Mononuclear cell (primary cell): ENCODE results near the gene CACNB2. TPM values are rescaled to one million over a fixed set of nuclear protein-coding genes. Genes with fewer than 3 reads are reported as not detected.
"Not testable (repeated sequence)": the region's sequence is repeated elsewhere in the genome, so short reads cannot be mapped to it uniquely, and the experiment has no call there.

Source experiments
- H3K27me3 ChIP-seq: 2 replicates; pipeline ENCODE4 v1.6.0; 2011; ENCODE audit warnings: low read length, control low read depth; ENCODE audit not compliant: insufficient read depth
- H3K4me1 ChIP-seq: 2 replicates; pipeline ENCODE4 v1.5.1; 2011; ENCODE audit warnings: mild to moderate bottlenecking, low read length, control low read depth; ENCODE audit not compliant: insufficient read depth
- H3K4me3 ChIP-seq: 2 replicates; pipeline ENCODE4 v1.5.1; 2011; ENCODE audit warnings: mild to moderate bottlenecking, low read length, moderate library complexity
- H3K9me3 ChIP-seq: 2 replicates; pipeline ENCODE4 v1.5.1; 2011; ENCODE audit warnings: low read depth, mild to moderate bottlenecking, control low read depth, low read length
- total RNA-seq: library from RNA; depleted of rRNA; stranded (reverse); fragments of >200 nt; gene quantifications from one replicate; pipeline ENCODE4 v1.2.3, GENCODE V29; 2012

The CACNB2 gene
- total RNA-seq, 1 donor, result not detected

DNA sequence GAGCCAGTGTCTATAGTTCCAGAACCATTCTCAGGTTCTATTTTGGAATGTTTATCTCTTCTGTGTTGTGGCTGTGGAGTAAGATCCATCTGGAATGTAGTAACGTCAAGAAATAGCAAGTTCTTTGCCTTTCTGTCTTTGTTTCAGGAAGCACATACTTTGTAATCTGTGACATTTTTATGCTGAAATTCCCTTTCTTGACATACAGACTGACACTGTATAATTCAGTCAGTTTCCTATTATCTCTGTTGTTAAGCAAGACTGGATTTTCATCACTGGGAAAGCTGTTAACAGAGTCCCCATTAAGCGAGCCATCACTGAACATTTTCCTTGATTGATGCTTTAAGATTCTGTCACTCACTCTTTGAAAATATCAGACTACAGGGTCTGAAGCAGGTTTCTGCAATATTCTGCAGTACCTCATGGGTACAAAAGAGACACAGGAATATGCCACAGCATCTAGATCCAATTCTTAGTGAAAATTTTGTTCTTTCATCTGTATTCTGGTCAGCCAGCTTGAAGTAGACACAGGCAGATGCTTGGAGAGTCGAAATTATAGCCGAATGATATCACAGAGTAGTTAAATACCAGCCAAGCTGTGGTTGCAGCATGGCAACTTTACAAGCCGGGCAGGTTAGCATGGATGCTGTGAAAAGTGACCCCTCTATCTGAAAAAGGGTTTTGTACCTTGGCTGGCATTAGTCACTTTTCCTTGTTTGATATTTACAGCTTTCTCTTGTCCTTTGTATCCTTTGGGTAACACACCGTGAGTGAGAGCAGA, 62.6 kb downstream of the CACNB2 start:
- Histone ChIP-seq H3K4me3 (no peak overlapping the region), H3K27me3 (no peaks in the 10 kb centered on the region), H3K4me1 (no peaks in the 10 kb centered on the region), H3K9me3 (no peaks in the 10 kb centered on the region)

DNA sequence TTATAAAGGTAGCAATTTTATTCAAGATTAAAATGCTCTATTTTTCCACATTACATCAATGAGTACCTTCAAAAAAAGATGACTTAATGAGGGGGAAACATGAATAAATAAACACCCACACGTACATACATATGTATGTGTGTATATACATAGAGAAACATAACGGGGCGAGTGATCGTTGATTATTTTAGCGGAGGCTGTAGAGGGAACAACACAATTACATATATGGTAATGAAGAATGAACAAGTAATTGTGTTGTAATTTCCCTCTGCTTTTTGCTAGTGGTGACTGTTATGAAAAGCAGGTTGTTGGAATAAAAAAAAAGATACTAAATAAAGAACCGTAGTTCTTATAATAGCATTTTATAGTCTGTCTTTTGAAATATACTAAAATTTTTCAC, 63.2 kb downstream of the CACNB2 start:
- Histone ChIP-seq H3K4me1 (no peaks in the 10 kb centered on the region), H3K4me3 (no peak overlapping the region), H3K27me3 (no peaks in the 10 kb centered on the region), H3K9me3 (no peaks in the 10 kb centered on the region)

DNA sequence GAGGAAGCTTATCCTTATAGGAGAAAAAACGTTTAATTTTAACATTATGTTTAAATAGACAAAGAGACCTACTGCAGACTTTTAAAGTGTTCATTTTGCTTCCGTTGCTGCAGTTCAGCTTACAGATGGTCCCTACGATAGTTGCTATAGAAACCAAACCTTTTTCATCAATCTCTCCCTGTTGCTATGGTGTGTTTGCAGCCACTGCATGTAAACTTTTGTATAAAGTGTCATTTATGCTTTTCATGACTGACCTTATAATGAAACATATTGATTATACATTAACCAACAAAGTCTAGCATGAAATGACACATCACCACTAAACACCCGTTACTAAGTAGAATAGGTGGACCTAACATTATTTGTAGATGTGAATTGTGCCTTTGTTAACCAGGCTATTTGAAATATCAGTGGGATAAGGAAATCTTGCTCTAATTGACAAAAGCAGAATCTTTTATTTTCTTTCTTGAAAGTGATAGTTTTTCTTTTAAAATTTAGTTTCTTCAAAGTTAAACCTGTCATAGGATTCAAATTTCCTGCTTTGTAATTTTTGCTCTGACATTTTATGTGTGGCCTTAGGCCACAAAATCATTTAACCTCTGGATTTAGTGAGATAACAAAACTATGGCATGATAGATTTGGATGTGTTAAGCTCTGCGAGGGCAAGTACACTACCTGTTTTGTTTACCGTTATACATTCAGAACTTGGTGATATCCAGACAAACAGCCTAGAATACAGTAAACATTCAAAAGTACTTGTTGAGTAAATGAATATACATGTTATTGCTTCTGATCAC, 64.0 kb downstream of the CACNB2 start:
- Histone ChIP-seq H3K4me1 (no peaks in the 10 kb centered on the region), H3K4me3 (no peak overlapping the region), H3K9me3 (no peaks in the 10 kb centered on the region), H3K27me3 (no peaks in the 10 kb centered on the region)

DNA sequence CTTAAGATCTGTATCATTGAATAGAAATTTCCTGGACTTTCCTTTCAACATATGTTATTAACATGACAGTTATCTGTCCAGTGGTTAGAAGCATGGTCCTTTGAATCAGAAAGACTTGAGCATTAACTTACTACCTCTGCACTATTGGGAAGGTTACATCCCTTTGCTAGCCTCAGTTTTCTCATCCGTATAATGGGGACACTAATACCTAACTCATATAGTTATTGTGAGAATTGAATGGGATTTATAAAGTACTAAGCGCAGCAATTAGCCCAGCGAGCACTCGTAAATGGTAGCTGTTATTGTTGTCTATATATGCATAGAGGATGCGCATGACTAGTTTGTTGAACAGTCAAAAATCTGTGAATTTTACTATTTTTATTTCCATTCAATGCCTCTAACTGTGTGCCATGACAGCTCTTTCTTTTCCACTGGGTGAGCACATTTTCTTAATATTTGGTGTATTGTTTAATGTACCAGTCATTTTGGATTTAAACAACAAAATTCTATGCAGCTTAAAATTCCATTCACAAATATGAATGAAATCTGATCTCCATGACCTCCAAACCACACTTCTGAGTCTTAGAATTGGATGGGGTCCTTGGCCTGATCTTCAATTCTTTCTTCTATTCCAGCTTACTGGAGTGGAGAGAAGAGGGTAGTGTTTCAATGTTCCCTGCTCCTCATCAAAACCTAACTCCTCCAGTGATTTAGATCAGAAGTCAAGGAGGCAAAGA, 65.0 kb downstream of the CACNB2 start:
- no peak overlapping the region for H3K4me3 ChIP-seq
- no peaks in the 10 kb centered on the region for H3K4me1 ChIP-seq
- H3K9me3 ChIP-seq, result no peaks in the 10 kb centered on the region

DNA sequence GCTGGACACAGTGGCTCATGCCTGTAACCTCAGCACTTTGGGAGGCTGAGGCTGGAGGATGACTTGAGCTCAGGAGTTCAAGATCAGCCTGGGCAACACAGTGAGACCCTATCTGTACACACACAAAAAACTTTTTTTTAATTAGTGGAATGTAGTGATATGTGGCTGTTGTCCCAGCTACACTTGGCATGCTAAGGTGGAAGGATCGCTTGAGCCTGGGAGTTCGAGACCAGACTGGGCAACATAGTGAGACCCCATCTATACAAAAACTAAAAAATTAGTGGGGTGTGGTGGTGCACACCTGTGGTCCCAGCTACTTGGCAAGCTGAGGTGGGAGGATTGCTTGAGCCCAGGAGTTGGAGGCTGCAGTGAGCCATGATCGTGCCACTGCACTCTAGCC, 68.0 kb downstream of the CACNB2 start:
- H3K4me1 ChIP-seq, H3K27me3 ChIP-seq: not testable (repeated sequence)

More for the DNA sequence above, 65.0 kb downstream of the CACNB2 start:
- H3K27me3 ChIP-seq, result no peaks in the 10 kb centered on the region

DNA sequence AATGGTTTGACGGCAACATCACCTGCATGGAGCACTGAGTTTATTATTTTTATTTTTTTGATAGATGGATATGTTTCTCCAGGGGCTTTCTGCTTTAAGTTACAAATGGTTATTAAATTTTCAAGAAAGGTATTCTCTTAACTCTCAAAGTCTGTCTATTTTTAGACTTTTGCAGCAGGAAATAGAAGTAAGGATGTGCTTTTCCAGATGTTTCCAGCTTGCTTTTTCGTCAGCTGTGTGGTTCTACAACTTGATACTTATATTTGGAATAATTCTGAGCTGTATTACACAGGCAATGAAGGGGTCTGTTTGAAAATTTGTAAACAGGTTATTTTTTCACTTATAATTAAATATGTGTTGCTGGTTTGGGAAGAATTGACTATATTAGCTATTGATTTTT, 69.0 kb downstream of the CACNB2 start:
- H3K9me3 ChIP-seq, result no peaks in the 10 kb centered on the region
- no peak overlapping the region for H3K4me3 ChIP-seq
- H3K4me1 ChIP-seq, result no peaks in the 10 kb centered on the region
- H3K27me3 ChIP-seq, result no peaks in the 10 kb centered on the region

More for the DNA sequence above, 68.0 kb downstream of the CACNB2 start:
- H3K4me3 ChIP-seq, H3K9me3 ChIP-seq: not testable (repeated sequence)

DNA sequence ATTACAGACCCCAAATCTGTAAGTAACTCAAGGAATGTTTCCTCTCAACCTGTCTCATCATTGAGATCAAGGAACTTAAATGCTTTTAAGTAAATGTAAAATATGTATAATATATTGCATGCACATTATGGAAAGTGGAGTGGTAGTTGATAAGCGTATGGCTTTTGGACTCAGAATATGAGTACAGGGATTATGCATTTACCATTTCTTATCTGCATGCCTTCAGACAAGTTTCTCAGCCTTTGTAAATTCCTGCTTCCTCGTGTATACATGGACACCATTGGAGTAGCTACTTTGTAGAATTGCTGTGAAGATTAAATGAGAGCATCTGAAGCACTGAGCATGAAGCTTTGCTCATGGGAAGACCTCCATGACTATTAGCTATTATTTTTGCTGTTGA, 70.5 kb downstream of the CACNB2 start:
- no peaks in the 10 kb centered on the region for H3K27me3 ChIP-seq
- no peaks in the 10 kb centered on the region for H3K9me3 ChIP-seq
- no peaks in the 10 kb centered on the region for H3K4me1 ChIP-seq
- no peak overlapping the region for H3K4me3 ChIP-seq

DNA sequence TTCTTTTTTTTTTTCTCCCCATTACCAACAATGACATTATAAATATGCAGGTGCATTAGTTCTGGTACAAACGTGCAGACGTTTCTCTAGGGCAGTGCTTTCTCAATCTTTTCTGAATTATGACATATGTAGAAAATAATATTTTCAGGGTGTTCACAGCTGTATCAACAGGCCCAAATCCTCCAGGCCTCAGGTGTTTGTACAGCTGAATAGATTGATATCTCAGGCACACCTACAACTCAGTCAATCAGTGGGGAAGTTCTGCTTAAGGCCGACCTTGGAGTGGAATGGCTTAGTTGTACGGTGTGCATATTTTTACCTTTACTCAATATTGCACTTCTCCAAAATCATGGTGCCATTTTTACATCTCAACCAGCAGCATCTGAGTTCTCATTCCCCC, 71.6 kb downstream of the CACNB2 start:
- no peaks in the 10 kb centered on the region for H3K4me1 ChIP-seq
- H3K4me3 ChIP-seq, result no peak overlapping the region
- H3K9me3 ChIP-seq, result no peaks in the 10 kb centered on the region
- no peaks in the 10 kb centered on the region for H3K27me3 ChIP-seq

DNA sequence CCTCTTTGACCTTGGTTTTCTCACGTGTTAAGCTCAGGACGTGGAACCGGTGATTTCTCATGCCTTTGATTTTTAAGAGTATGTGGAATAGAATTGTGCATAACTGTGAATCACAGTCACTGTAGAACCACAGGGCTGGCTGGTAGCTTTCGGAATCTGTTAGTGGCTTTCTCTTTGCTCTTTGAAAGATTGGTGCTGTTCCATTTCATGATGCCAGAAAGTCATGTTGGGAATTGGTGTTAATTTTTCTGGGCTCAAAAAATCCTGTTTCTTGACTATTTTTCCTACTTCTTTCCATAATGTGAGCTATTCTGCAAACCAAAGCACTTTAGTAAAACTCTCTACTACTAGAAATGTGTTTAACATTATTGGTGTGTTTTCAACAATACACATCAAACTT, 73.0 kb downstream of the CACNB2 start:
- no peaks in the 10 kb centered on the region for H3K9me3 ChIP-seq
- no peak overlapping the region for H3K4me3 ChIP-seq
- H3K27me3 ChIP-seq, result no peaks in the 10 kb centered on the region
- H3K4me1 ChIP-seq, result no peaks in the 10 kb centered on the region

DNA sequence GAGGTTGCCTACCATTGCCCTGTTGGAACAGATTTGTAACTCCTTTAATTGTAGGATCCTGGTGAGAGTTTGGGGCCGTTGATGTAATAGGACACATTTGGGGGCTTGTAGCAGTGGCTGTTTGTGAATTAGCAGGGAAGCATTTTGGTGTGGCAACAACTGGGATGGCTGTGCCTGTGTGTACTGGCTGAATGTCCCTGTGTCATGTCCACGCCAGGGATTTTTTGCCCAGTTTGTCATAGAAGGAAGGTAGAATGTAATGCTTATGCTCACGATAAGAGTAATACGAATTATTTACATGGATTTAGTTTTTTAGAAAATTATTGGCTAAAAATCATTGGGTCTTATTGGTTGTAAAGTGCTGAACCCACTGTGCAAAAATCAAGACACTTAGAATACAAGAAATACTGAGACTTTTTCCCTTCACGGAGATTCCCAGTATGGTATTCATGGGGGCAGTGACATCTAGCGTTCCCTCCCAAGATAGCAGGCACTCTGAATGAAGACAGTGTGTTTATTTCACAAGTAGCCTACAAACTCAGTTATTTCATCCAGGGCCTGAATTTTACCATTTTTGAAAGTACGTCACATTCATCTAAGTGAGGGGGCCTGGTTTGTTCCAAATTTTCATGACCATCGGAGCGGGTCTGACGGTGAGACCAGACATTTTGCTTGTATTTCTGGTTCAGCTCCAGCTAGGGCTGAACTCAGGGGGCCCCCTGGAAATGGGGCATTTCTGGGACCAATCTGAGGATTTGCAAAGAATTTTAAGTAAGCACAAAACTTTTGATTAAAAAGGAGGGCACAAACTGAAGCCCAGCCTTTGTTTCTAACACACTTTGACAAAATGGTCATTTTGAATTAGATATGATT, 74.7 kb downstream of the CACNB2 start:
- Histone ChIP-seq H3K4me3 (no peak overlapping the region), H3K4me1 (no peaks in the 10 kb centered on the region), H3K27me3 (no peaks in the 10 kb centered on the region), H3K9me3 (no peaks in the 10 kb centered on the region)

DNA sequence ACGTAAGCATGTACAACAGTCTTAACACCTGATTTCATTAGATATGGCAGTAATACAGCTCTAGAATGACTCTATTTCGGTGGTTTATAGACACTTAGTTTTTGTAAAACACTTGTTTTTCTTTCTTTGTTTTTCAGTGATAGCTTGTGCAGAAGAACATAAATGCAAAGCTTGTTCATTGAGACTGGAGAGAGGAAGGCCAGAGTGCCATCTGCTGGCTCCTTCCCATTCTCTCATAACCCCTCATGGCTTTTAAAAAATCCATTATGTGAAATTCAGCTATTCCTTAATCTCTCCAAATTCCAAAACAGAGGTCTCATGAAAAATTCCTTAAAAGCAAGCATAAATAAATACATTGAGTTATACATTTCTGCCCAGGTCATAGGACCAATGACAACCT, 76.3 kb downstream of the CACNB2 start:
- no peaks in the 10 kb centered on the region for H3K27me3 ChIP-seq
- no peaks in the 10 kb centered on the region for H3K9me3 ChIP-seq
- H3K4me3 ChIP-seq, result no peak overlapping the region
- no peaks in the 10 kb centered on the region for H3K4me1 ChIP-seq

DNA sequence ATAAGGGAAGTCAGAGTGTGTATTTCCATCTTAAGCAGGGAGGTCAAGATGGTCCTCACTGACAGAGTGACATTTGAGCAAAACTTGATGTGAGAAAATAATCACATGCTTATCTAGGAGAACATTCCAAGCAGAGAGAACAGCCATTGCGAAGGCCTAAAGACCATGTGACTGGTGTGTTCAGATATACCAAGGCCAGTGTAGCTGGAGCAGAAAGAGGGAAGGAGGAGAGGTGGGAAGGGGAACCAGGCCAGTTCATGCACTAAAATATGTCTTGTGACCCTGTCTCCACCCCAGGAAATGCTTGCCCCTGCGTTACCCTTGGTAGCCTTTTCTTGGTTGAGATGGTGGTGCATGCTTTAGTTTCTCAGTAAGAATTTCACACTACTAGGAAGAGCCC, 77.4 kb downstream of the CACNB2 start:
- no peaks in the 10 kb centered on the region for H3K4me1 ChIP-seq
- H3K27me3 ChIP-seq, result no peaks in the 10 kb centered on the region
- no peaks in the 10 kb centered on the region for H3K9me3 ChIP-seq
- no peak overlapping the region for H3K4me3 ChIP-seq

DNA sequence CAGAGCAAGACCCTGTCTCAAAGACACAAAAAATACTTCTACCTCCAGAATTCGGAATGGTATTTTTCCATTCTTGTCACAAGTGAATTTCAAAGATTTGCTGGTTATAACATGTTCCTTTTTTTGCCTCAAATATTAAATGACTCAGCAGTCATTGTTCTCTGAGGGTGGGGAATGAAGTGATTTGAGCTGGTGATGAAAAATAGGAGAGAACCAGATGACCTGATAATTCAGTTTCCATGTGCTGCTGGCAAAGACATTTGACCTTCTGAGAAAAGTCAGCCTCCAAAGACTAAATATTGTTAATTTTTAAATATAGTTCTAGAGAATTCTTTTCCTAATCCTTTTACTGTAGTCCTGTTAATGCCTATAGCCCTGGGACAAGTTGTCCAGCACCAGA, 78.9 kb downstream of the CACNB2 start:
- no peak overlapping the region for H3K4me3 ChIP-seq
- H3K4me1 ChIP-seq, result no peaks in the 10 kb centered on the region
- no peaks in the 10 kb centered on the region for H3K9me3 ChIP-seq
- H3K27me3 ChIP-seq, result no peaks in the 10 kb centered on the region

DNA sequence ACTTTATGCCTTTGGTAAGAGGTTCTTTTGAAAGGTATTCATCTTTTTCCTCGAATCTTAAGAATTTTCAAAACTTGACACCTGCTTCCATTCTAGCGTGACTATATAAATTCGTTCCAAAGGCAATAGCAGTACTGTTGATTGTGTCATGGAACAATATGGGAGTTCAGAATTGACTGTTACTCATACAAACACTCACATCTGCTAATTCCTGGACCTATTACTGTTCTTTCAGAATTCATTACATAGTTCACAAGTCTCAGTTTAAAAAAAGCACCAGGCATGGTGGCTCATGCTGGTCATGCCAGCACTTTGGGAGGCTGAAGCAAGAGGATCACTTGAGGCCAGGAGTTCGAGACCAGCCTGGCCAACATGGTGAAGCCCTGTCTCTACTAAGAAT, 80.9 kb downstream of the CACNB2 start:
- no peak overlapping the region for H3K4me3 ChIP-seq
- H3K27me3 ChIP-seq, result no peaks in the 10 kb centered on the region

More for the DNA sequence above, 80.9 kb downstream of the CACNB2 start:
- no peaks in the 10 kb centered on the region for H3K9me3 ChIP-seq
- H3K4me1 ChIP-seq, result no peaks in the 10 kb centered on the region
